NK-92 (cell line): ENCODE results near the gene EPHX1.

Source experiments
- DNase-seq: peaks from one replicate; lab custom pipeline; 2025; ENCODE audit not compliant: unreplicated experiment; lab: John Stamatoyannopoulos, UW

The EPHX1 gene

DNA sequence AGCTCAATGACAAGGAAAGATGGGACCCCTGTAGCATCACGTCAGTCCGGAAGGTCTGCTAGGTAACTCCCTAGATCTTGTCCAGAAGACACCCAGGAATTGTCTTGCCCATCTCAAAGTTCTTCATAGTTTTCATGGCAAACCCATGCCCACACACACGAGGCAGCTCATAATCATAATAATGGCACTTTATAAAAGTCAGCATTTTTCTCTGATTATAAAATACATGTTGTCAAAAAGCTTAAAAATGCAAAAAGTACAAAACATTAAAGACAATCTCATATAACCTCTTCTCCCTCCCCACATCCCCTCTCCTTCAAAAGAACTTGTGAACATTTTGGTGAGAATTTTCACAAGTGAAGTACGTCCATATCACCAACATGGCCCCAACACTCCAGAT is 30.8 kb downstream of the EPHX1 start:
- DNase-seq = no peak

DNA sequence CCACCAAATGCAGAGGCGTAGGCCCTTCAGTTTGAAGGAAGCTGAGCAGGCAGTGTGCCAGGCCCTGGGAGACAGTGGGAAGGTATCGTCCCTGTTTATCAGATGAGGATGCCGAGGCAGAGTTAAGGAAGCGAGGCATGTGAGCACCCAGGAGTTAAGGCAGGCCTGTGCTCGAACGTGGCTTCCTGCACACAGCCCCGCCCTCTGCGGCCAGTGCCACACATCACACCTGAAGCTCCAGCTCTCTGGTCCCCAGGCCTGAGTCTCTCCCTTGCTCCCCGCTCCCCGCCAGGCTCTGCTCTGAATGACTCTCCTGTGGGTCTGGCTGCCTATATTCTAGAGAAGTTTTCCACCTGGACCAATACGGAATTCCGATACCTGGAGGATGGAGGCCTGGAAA is 32.1 kb downstream of the EPHX1 start:
- DNase-seq = no peak

GRCh38 chr1:225842788-225843425 is 33.0 kb downstream of the EPHX1 start:
- DNase-seq = no peak

DNA sequence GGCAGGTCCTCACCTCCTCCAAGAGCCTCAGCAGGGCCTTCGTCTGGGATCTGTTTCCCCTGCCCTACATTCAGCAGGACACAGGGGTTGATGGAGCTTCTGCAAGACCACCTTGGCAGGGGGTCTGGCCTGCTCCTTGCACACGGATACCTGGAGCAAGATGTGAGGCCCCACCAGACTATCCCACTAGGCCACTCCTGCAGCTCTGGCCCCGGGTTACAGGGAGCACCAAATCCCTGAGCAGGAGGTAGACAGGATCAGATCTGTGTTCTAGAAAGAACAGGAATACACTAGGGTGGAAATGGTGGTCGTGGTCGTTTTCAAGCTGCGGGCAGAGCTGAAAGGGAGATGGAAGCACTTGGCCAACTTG is 33.5 kb downstream of the EPHX1 start:
- no peak for DNase-seq

DNA sequence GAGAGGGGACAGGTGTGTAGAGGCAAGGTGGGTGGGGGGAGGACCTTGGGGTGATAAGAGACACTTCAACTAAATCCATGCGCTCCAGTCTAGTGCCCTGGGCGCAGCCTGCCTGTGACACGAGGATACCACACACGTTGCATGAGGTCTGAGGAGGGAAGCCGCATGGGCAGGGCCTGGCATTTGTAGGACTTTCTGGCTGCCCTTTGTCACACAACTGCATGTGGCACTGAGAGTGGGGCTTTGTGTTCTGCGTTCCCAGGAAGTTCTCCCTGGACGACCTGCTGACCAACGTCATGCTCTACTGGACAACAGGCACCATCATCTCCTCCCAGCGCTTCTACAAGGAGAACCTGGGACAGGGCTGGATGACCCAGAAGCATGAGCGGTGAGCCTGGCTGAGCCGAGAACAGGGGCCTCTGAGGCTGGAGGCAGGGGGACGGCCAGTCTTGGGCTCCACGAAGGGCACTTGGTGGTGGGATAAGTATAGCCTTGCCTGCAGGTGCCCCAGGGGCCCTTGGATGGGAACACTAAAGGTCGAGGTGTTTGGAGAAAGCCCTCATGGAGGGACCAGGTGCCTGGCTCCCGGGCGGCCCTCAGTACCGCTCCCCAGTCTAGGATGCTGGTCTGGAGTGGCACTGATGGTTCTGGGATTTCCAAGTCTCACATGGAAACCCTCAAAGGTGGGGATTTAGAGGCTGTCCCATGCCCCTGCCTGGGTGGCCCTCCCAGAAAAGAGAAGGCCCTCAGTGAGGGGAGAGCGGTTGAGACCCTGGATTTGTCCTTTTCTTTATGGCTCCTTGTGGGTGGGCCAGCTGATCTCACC is 34.5 kb downstream of the EPHX1 start:
- no peak for DNase-seq

- DNase-seq = no peak
Measured at GRCh38 chr1:225845097-225845496, 35.2 kb downstream of the EPHX1 start.

GRCh38 chr1:225845571-225846259 is 35.8 kb downstream of the EPHX1 start:
- DNase-seq = no peak

GRCh38 chr1:225846331-225847310 is 36.7 kb downstream of the EPHX1 start:
- no peak for DNase-seq

DNA sequence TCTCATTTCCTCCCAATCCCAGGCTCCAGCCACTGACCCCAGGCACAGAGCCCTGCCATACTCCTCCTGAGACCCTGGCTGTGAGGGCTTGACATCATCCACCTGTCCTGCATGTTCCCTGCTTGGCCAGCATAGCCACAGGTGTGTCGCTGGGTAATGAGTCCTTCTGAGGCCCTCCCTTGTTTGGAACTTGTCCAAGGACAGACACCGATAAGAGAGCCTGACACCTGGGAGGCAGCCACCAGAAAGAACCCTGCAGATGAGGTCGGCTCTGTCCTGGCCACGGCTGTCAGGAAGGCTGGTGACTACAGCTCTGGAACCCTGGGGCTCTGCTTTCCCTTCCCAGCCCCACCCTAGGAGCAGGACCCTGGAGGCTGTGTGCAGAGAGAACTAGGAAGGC is 37.7 kb downstream of the EPHX1 start:
- DNase-seq = no peak

- no peak for DNase-seq
Measured at GRCh38 chr1:225848030-225848955, 38.4 kb downstream of the EPHX1 start.

GRCh38 chr1:225849925-225850324 is 40.0 kb downstream of the EPHX1 start:
- DNase-seq = no peak

DNA sequence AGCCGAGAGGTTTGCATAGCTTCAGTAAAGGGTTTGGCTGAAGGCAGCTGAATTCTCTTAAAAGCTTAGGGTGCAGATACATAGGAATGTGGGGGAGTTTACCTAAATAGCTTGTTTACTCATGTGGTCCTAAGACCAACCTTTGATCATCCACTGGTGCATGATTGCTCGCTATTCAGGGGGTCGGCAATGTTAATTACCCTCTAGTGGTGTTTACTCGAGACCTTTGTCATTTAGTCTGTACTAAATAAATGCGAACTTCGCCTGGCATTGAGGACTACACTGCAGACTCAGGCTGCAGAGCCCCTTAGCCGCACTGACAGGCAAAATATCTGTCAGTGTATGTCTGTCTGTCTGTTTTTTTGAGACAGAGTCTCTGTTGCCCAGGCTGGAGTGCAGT is 40.4 kb downstream of the EPHX1 start:
- no peak for DNase-seq

- no peak for DNase-seq
Measured at GRCh38 chr1:225851805-225852204, 41.9 kb downstream of the EPHX1 start.

DNA sequence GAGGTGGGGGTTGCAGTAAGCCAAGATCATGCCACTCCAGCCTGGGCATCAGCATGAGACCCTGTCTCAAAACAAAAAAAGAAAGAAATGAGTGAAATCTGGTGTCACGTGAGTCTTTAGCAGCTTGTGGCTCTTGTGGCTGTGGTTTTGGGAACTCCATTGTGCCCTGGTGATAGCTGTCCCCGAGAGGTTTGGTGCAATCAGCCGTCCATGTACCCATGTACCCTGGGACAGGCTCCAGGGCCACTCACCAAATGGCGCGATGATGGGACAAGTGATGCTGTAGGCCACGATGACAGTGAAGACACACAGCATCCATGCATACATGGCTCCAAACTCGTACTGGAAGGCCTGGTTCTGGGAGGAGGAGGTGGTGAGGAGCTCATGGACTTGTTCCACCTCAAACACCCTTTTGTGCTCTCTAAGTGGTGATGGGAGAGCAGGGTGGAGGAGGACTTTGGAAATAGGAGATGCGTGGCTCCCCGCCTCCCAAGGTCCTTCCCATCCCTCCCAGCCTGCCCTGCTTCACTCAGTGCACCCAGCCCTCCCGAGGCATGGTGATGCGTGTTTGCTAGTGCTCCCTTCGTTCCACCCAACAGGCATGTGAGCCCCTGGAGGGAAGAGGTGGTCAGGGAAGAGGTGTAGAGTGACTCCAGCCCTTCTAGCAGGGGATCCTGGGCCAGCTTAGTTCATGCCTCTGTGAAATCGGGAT is 42.6 kb downstream of the EPHX1 start:
- no peak for DNase-seq

DNA sequence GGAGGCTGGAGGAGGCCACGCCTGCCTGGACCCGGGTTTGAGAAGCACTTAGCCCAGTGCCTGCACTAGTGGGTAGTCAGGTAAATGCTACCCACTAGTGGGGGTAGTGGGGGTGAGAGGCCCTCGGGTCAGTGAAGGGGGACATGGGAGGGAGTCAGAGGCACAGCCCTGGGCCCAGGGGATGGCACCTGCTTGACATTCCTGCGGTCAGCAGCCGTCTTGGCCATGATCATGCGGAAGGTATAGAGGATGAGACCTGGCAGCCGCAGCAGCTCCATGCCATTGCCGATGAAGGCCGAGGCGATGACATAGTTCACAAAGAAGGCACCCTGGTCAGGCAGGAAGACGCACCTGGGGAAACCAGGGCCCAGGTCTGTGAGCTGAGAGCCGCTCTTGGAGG is 43.5 kb downstream of the EPHX1 start:
- no peak for DNase-seq

- no peak for DNase-seq
Measured at GRCh38 chr1:225855503-225856300, 45.8 kb downstream of the EPHX1 start.

GRCh38 chr1:225857256-225857655 is 47.3 kb downstream of the EPHX1 start:
- no peak for DNase-seq

GRCh38 chr1:225859151-225859550 is 49.2 kb downstream of the EPHX1 start:
- DNase-seq = no peak
